Kidney epithelial cell (primary cell): Measurements from ENCODE around the gene ACACA. TPM values are rescaled to one million over a fixed set of nuclear protein-coding genes. Genes with fewer than 3 reads are reported as not detected.

Experiments used
- DNase-seq: peaks from one replicate; pipeline ENCODE4 v3.0.0-alpha.2; 2010; ENCODE audit warnings: low read depth
- H3K27me3 ChIP-seq: 2 replicates; pipeline ENCODE4 v1.6.0; 2011; ENCODE audit warnings: low read length; ENCODE audit not compliant: control insufficient read depth, insufficient read depth
- H3K36me3 ChIP-seq: 2 replicates; pipeline ENCODE4 v1.5.1; 2011; ENCODE audit warnings: low read length; ENCODE audit not compliant: control insufficient read depth, insufficient read depth
- H3K4me3 ChIP-seq: 2 replicates; pipeline ENCODE4 v1.5.1; 2011; ENCODE audit warnings: low read depth, mild to moderate bottlenecking, control low read depth, low read length
- total RNA-seq: library from RNA; depleted of rRNA; stranded (reverse); fragments of >200 nt; gene quantifications from 2 replicates; pipeline ENCODE4 v1.2.3, GENCODE V29; 2015
- TF ChIP-seq, protein P1 (sequence below): IDR thresholded peaks from 2 replicates; pipeline ENCODE4 v1.5.1; 2011; ENCODE audit warnings: mild to moderate bottlenecking, moderate library complexity, low read length, control low read depth, inconsistent platforms; ENCODE audit not compliant: insufficient read depth, poor library complexity, severe bottlenecking

ACACA gene
- total RNA-seq, 1 donor from 2014 or later, result 54.2 TPM

DNA sequence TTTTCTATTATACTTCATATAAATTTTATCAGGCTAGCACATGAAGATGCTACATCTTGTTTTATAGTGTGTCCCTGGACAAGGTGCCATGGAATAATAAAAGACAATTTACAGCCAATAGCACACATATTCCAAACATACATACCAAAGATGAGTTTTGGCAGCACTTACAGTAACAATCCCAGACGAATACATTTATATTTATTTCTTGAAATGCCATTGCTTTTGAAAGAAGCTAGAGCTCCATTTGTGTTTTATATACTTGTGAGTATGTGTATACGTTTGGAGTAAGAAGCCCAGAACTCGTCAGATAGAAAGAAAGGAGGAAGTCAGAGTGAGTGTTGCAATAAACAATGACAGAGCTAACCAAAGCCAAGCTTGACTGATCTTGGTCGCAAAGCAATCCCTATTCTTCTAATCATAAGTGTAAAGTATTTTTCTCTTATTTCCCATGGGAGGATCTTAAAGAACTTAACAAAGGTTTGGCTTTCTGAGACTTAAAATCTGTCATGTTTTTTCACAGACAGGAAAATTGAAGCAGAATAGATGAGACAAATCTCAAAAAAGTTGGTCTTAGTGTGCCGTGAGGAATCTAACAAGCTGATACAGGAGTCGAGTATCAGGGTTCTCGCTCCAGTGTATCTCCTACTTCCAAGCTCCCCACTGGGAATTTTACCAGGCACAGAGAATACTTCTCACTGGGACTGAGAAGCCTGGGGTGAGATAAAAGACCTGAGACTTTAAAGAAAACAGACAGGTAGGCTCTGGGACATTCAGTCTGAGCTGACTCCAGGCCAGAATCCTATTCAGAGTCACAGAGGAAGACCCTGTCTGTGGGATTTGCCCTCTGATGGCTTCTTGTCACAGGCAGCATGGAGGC lies 282.5 kb downstream of the ACACA start:
- TF ChIP-seq, protein P1, sequence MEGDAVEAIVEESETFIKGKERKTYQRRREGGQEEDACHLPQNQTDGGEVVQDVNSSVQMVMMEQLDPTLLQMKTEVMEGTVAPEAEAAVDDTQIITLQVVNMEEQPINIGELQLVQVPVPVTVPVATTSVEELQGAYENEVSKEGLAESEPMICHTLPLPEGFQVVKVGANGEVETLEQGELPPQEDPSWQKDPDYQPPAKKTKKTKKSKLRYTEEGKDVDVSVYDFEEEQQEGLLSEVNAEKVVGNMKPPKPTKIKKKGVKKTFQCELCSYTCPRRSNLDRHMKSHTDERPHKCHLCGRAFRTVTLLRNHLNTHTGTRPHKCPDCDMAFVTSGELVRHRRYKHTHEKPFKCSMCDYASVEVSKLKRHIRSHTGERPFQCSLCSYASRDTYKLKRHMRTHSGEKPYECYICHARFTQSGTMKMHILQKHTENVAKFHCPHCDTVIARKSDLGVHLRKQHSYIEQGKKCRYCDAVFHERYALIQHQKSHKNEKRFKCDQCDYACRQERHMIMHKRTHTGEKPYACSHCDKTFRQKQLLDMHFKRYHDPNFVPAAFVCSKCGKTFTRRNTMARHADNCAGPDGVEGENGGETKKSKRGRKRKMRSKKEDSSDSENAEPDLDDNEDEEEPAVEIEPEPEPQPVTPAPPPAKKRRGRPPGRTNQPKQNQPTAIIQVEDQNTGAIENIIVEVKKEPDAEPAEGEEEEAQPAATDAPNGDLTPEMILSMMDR, result no peak

DNA sequence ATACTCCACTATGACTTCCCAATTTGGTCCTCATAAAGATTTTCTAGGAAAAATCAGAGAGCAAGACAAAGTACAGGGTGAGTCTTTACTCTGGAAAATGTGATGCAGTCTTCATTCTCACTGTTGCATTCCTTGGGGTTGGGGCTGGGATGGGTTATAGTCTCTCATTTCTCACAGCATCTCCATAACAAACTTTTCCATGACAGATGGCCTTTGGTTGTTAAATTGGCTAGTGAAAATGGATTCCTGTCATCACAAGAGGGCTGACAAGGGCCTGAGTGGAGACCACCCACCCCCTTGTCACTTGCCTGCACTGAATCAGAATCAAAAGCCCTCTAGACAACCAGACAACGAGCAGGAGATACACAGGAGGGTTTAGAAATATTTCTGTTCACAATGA lies 283.2 kb downstream of the ACACA start:
- H3K36me3 ChIP-seq, result no peaks in the 10 kb centered on the region
- H3K27me3 ChIP-seq, result no peaks in the 10 kb centered on the region
- no peak overlapping the region for H3K4me3 ChIP-seq
- no peak for DNase-seq
- TF ChIP-seq, protein P1, result no peak

More for the DNA sequence above, 282.5 kb downstream of the ACACA start:
- no peaks in the 10 kb centered on the region for H3K27me3 ChIP-seq
- no peak overlapping the region for H3K4me3 ChIP-seq
- no peaks in the 10 kb centered on the region for H3K36me3 ChIP-seq
- peak; percentile 25 for DNase-seq

DNA sequence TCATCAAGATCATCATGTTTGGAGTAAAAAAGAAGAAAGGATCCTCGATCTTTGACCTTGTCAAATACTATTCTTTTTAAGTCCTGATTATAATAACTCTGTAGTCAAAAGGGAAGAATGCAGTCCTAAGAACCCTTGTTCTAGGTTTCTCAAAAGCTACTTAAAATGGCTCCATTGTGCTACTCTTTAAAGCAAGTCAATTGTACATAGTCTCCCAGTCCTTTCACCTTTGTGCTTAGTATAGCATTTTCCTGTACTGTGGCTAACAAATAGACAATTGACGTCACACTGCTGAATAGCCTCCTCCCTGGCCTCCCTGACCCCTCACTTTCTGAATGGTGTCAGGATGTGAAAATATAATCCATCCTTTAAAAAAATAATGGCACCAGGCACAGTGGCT lies 285.0 kb downstream of the ACACA start:
- Histone ChIP-seq H3K27me3 (no peaks in the 10 kb centered on the region), H3K36me3 (no peaks in the 10 kb centered on the region), H3K4me3 (no peak overlapping the region)
- TF ChIP-seq, protein P1, result no peak
- no peak for DNase-seq

DNA sequence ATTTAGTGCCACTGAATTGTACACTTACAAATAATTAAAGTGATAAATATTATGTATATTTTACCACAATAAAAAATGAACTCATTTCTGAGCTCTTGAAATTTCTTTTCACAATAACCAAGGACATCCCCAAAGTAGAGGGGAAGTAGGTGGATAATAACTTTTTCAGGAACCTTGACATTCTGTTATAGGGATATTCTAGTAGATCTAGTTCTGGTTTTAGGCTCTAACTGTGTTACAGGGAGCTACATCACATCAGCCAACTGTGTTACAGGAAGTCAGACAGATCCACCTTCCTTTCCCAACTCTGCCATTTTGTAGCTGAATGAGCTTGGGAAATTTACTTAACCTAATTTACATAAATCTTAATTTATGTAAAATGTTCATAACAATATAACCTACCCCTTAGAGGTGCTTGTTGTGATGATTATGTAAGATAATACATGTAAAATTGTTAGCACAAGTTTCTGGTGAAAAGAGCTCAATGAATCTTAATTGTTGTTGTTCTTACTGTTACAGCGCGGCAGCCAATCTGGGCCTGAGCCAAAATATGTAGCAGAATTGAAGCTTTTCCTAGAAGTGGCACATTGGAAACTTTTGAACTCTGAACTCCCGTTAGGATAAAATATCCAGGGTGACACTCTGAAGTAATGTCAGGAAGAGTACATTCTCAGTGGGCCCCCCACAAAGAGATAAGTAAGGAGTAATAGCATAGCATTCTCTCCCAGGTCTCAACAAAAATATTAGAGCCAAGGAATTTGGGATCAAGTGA lies 288.1 kb downstream of the ACACA start:
- TF ChIP-seq, protein P1, result no peak
- Histone ChIP-seq H3K4me3 (no peak overlapping the region), H3K27me3 (no peaks in the 10 kb centered on the region), H3K36me3 (no peaks in the 10 kb centered on the region)
- DNase-seq, result no peak

DNA sequence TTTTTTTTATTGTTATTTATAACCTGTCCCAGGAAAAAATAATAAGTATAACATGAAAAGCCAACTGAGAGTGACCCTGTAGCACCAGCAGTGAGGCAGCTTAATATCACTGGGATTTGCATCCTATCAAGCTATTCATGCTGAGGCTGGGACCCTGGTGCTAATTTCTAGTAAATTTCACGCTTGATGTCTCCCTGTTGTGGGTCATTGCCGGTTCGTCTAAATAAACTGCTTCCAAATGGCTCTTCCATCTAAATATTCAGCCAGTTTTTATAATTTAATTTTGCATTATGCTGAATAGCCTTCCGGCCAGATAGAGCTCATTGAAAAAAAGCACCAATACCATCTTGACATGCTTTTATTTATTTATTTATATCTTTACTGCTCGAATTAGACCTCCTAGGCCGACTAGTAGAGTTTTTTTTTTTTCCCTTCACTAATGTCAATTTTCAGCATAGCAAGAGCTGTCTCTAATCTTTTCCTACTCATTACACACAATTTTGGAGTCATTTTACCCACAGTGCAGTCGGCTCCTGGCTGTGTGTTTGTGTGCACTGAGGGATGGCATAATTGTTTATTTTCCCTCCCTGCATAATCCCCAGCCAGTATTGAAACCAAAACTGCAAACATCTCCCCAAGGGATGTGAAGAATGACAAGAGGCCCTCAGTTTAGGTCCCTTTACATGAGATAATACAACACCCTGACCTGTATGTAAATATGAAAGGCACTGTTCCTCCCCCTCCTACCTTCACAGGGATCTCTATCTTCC lies 289.1 kb downstream of the ACACA start:
- Histone ChIP-seq H3K4me3 (no peak overlapping the region), H3K27me3 (no peaks in the 10 kb centered on the region)
- TF ChIP-seq, protein P1, result no peak

More for the DNA sequence above, 289.1 kb downstream of the ACACA start:
- no peak for DNase-seq
- H3K36me3 ChIP-seq, result peaks cover 2% of the 10 kb centered on the region
